H1 (cell line): Measurements from ENCODE around the gene EVI5. TPM values are rescaled to one million over a fixed set of nuclear protein-coding genes. Genes with fewer than 3 reads are reported as not detected.

Experiments used
- CTCF ChIA-PET: fragments of 300-600 bp; sonication (Branson Sonifier 250); formaldehyde crosslinking; loops from one replicate; lab custom pipeline; 2021; ENCODE audit not compliant: partially characterized antibody; lab: Charles Lee
- POLR2A ChIA-PET: fragments of 300-600 bp; sonication (Branson Sonifier 250); formaldehyde crosslinking; loops from one replicate; lab custom pipeline; 2021; ENCODE audit warnings: inconsistent platforms; ENCODE audit not compliant: partially characterized antibody; lab: Charles Lee
- DNase-seq, 2 experiments: peaks; one replicate each; pipeline versions ENCODE4 v3.0.0 to v3.0.0-alpha.2; 2010 to 2022; ENCODE audit warnings: low spot score in 2 of 2, low read depth in 1 of 2, mixed read lengths in 1 of 2
- FAIRE-seq: peaks from 2 replicates; lab custom pipeline; 2011; peaks lifted over from hg19 to GRCh38; lab: Jason Lieb, UNC
- H2AFZ ChIP-seq: 2 replicates; pipeline ENCODE4 v1.8.1; 2012; ENCODE audit warnings: low read length, inconsistent platforms
- H2AK5ac ChIP-seq: 2 replicates; pipeline ENCODE4 v1.6.1; 2013; ENCODE audit warnings: low read depth, low read length
- H2BK120ac ChIP-seq: replicated peaks from 2 replicates; pipeline ENCODE3; 2013; ENCODE audit warnings: low read depth, low read length, inconsistent platforms
- H2BK12ac ChIP-seq: 2 replicates; pipeline ENCODE4 v1.6.1; 2013; ENCODE audit warnings: low read depth, low read length
- H2BK15ac ChIP-seq: 2 replicates; pipeline ENCODE4 v1.6.1; 2013; ENCODE audit warnings: low read length
- H2BK20ac ChIP-seq: 2 replicates; pipeline ENCODE4 v1.6.1; 2013; ENCODE audit warnings: low read length
- H2BK5ac ChIP-seq: 2 replicates; pipeline ENCODE4 v1.6.1; 2013; ENCODE audit warnings: low read depth, low read length
- H3K14ac ChIP-seq: 2 replicates; pipeline ENCODE4 v1.6.1; 2013; ENCODE audit warnings: inconsistent platforms; ENCODE audit not compliant: insufficient read length
- H3K18ac ChIP-seq: 2 replicates; pipeline ENCODE4 v1.6.1; 2013; ENCODE audit warnings: low read length; ENCODE audit errors: extremely low read depth
- H3K23ac ChIP-seq: 2 replicates; pipeline ENCODE4 v1.6.1; 2013; ENCODE audit warnings: inconsistent platforms; ENCODE audit not compliant: insufficient read length
- H3K23me2 ChIP-seq: 2 replicates; pipeline ENCODE4 v1.6.1; 2013; ENCODE audit warnings: low read depth, low read length
- H3K27ac ChIP-seq: 2 replicates; pipeline ENCODE4 v1.6.1; 2011; ENCODE audit warnings: low read depth, low read length, inconsistent platforms
- H3K27me3 ChIP-seq, 4 experiments: replicated peaks in 1 of 4; 1 replicate in 1 of 4; 2 replicates in 3 of 4; pipeline versions ENCODE4 v1.6.1 to v1.8.1; 2011 to 2013; ENCODE audit warnings: low read length in 3 of 4, mild to moderate bottlenecking in 3 of 4, inconsistent platforms in 2 of 4, mixed read lengths in 2 of 4, moderate library complexity in 1 of 4; ENCODE audit not compliant: control insufficient read depth in 3 of 4, insufficient read depth in 3 of 4; ENCODE audit errors: extremely low read depth in 1 of 4
- H3K36me3 ChIP-seq, 4 experiments: 2 replicates each; pipeline versions ENCODE4 v1.6.1 to v1.8.1; 2011 to 2013; ENCODE audit warnings: mild to moderate bottlenecking in 4 of 4, low read length in 3 of 4, moderate library complexity in 2 of 4, control low read depth in 1 of 4, inconsistent platforms in 1 of 4; ENCODE audit not compliant: insufficient read depth in 4 of 4, control insufficient read depth in 2 of 4
- H3K4ac ChIP-seq: replicated peaks from 2 replicates; pipeline ENCODE3; 2013; ENCODE audit warnings: low read length, low read depth, mixed read lengths, inconsistent platforms; ENCODE audit not compliant: insufficient read length
- H3K4me1 ChIP-seq, 4 experiments: replicated peaks in 1 of 4; 1 replicate in 1 of 4; 2 replicates in 3 of 4; pipeline versions ENCODE4 v1.6.1 to v1.8.1; 2011 to 2013; ENCODE audit warnings: low read length in 3 of 4, inconsistent platforms in 2 of 4, mixed read lengths in 1 of 4; ENCODE audit not compliant: insufficient read depth in 4 of 4, control insufficient read depth in 3 of 4
- H3K4me2 ChIP-seq, 2 experiments: 2 replicates each; pipeline versions ENCODE4 v1.6.1 to v1.8.1; 2011 to 2013; ENCODE audit warnings: low read depth in 2 of 2, low read length in 2 of 2, control low read depth in 1 of 2, inconsistent platforms in 1 of 2, mild to moderate bottlenecking in 1 of 2; ENCODE audit not compliant: insufficient read depth in 1 of 2
- H3K4me3 ChIP-seq, 4 experiments: fragments of 200-600, 300-600 bp in 1 of 4; sonication (generic), shearing (Covaris generic), sonication (Bioruptor Twin) in 1 of 4; 2 replicates each; pipeline versions ENCODE4 v1.5.1 to v1.8.1; 2011 to 2016; ENCODE audit warnings: low read length in 4 of 4, low read depth in 3 of 4, control low read depth in 2 of 4, inconsistent platforms in 2 of 4, mild to moderate bottlenecking in 2 of 4, mixed read lengths in 1 of 4, moderate library complexity in 1 of 4; ENCODE audit not compliant: insufficient read depth in 2 of 4; ENCODE audit errors: extremely low read depth in 1 of 4
- H3K56ac ChIP-seq: replicated peaks from 2 replicates; pipeline ENCODE3; 2013; ENCODE audit warnings: low read depth, mild to moderate bottlenecking, mixed read lengths, low read length, inconsistent platforms; ENCODE audit not compliant: insufficient read length
- H3K79me1 ChIP-seq: 2 replicates; pipeline ENCODE4 v1.6.1; 2013; ENCODE audit warnings: low read depth, low read length, control low read depth
- H3K79me2 ChIP-seq, 2 experiments: 2 replicates each; pipeline versions ENCODE4 v1.6.1 to v1.8.1; 2012 to 2013; ENCODE audit warnings: low read length in 2 of 2, mild to moderate bottlenecking in 2 of 2, inconsistent platforms in 1 of 2; ENCODE audit not compliant: insufficient read depth in 2 of 2, control insufficient read depth in 1 of 2
- H3K9ac ChIP-seq, 4 experiments: replicated peaks in 1 of 4; 1 replicate in 1 of 4; 2 replicates in 3 of 4; pipeline versions ENCODE4 v1.6.1 to v1.8.1; 2011 to 2013; ENCODE audit warnings: low read depth in 3 of 4, low read length in 3 of 4, control low read depth in 2 of 4, mild to moderate bottlenecking in 2 of 4, moderate library complexity in 2 of 4, inconsistent platforms in 1 of 4; ENCODE audit errors: extremely low read depth in 1 of 4
- H3K9me3 ChIP-seq, 2 experiments: 2 replicates each; pipeline versions ENCODE4 v1.6.1 to v1.8.1; 2012 to 2013; ENCODE audit warnings: mild to moderate bottlenecking in 2 of 2, moderate library complexity in 2 of 2, control low read depth in 1 of 2, inconsistent platforms in 1 of 2, low read depth in 1 of 2, low read length in 1 of 2, mixed read lengths in 1 of 2; ENCODE audit not compliant: insufficient read depth in 2 of 2
- H4K20me1 ChIP-seq, 2 experiments: replicated peaks in 1 of 2; 2 replicates each; pipeline versions ENCODE3 to v1.8.1; 2011 to 2013; ENCODE audit warnings: inconsistent platforms in 2 of 2, low read length in 2 of 2, mild to moderate bottlenecking in 1 of 2; ENCODE audit not compliant: insufficient read depth in 2 of 2, control insufficient read depth in 1 of 2
- H4K5ac ChIP-seq: 2 replicates; pipeline ENCODE4 v1.6.1; 2013; ENCODE audit warnings: low read length, low read depth, mixed read lengths, inconsistent platforms; ENCODE audit not compliant: insufficient read length
- H4K8ac ChIP-seq: 2 replicates; pipeline ENCODE4 v1.8.0; 2013; ENCODE audit warnings: mild to moderate bottlenecking, moderate library complexity, low read length, inconsistent platforms; ENCODE audit not compliant: insufficient read depth; ENCODE audit errors: extremely low read depth
- H4K91ac ChIP-seq: replicated peaks from 2 replicates; pipeline ENCODE3; 2013; ENCODE audit warnings: low read length, mixed read lengths, inconsistent platforms; ENCODE audit not compliant: insufficient read length
- CEBPB ChIP-seq: IDR thresholded peaks from 2 replicates; pipeline ENCODE4 v1.6.1; 2012; ENCODE audit warnings: low read depth, low read length
- MAX ChIP-seq: IDR thresholded peaks from 2 replicates; pipeline ENCODE4 v1.6.1; 2012; ENCODE audit warnings: inconsistent platforms
- WGBS, 2 experiments: shearing (Covaris generic) in 1 of 2; methylation state at CpG; one replicate each; pipeline versions ENCODE4 v1.1.6 to v1.1.7; 2013 to 2015; ENCODE audit warnings: low lambda C conversion rate in 2 of 2, mixed read lengths in 2 of 2, inconsistent platforms in 1 of 2, low coverage in 1 of 2, missing lambda C conversion rate in 1 of 2; ENCODE audit not compliant: insufficient replicate concordance in 2 of 2, insufficient coverage in 1 of 2, insufficient read length in 1 of 2; ENCODE audit errors: extremely low coverage in 1 of 2, missing lambda C conversion rate in 1 of 2; 5-methylcytosine and 5-hydroxymethylcytosine counted together
- polyA plus RNA-seq, 7 experiments: library from polyadenylated mRNA; depleted of rRNA in 3 of 7; stranded (reverse) in 5 of 7; unstranded in 2 of 7; fragments of >200 nt in 5 of 7; fragments of 200-250 nt in 2 of 7; gene quantifications; 1 replicate in 5 of 7; 2 replicates in 1 of 7; 4 replicates in 1 of 7; pipeline versions ENCODE4 v1.2.1 to v1.2.3, GENCODE V29; 2011 to 2013; ENCODE audit warnings: missing spikeins in 2 of 7, mixed read lengths in 2 of 7
- total RNA-seq: library from RNA; stranded (reverse); fragmentation: NEBNext Ultra II Directional; extraction: Animal tissue kit (Norgen Biotek cat#: 25700); gene quantifications from 2 replicates; pipeline ENCODE4 v1.2.1, GENCODE V29; 2021

The EVI5 gene
- total and polyA plus RNA-seq, 2 of the 8 experiments (the other 6 are each of a cell fraction or from before 2014, with no cell fraction given): 1.7 to 13.7 TPM

GRCh38 chr1:92663775-92664174 lies 121.1 kb downstream of the EVI5 start:
- H3K23me2 ChIP-seq: no peaks in the 10 kb centered on the region
- H3K4me1 ChIP-seq: no peaks in the 10 kb centered on the region
- no peak overlapping the region for H3K27ac ChIP-seq
- WGBS, 2 experiments: 97% methylated on average over 5 of the region's 5 CpGs; no CpG with 5 or more reads in 1 of the 2 experiments
- no peak overlapping the region for H2BK5ac ChIP-seq
- H3K4me3 ChIP-seq: no peak overlapping the region
- DNase-seq (no peak), FAIRE-seq (no peak)
- ChIA-PET CTCF (interaction anchor here (0.7 kb wide), 1 partner anchor 664 kb away, joined by 4 read pairs; no protein-coding TSS in a partner anchor), POLR2A (no interaction called here)
- H3K4me2 ChIP-seq: no peak overlapping the region
- H3K36me3 ChIP-seq: no peaks in the 10 kb centered on the region
- H2BK20ac ChIP-seq: no peak overlapping the region
- no peak overlapping the region for H3K18ac ChIP-seq
- peaks cover 0 to 2% of the 10 kb centered on the region in 2 experiments for H4K20me1 ChIP-seq
- no peak overlapping the region for H3K9ac ChIP-seq
- H2BK12ac ChIP-seq: no peak overlapping the region
- no peak overlapping the region for H3K14ac ChIP-seq
- no peaks in the 10 kb centered on the region for H3K79me1 ChIP-seq
- no peak for TF ChIP-seq MAX
- peak; percentile 43; the same call in 1 of the 2 replicates for TF ChIP-seq CEBPB
- TF ChIP-seq, all 59 proteins: peak for 1
- no peaks in the 10 kb centered on the region for H3K9me3 ChIP-seq
- H2AK5ac ChIP-seq: no peak overlapping the region
- no peak overlapping the region for H2AFZ ChIP-seq
- no peak overlapping the region for H4K5ac ChIP-seq
- no peak overlapping the region for H3K56ac ChIP-seq
- no peak overlapping the region for H3K23ac ChIP-seq
- no peak overlapping the region for H4K91ac ChIP-seq
- no peaks in the 10 kb centered on the region for H3K27me3 ChIP-seq
- H3K4ac ChIP-seq: no peak overlapping the region
- no peaks in the 10 kb centered on the region for H3K79me2 ChIP-seq
- H2BK120ac ChIP-seq: no peak overlapping the region
- H2BK15ac ChIP-seq: no peak overlapping the region
- H4K8ac ChIP-seq: no peak overlapping the region
